Transverse colon (tissue), 4 donors: Measurements from ENCODE around the gene SLC27A2. TPM values are rescaled to one million over a fixed set of nuclear protein-coding genes. Genes with fewer than 3 reads are reported as not detected.

Source experiments
- DNase-seq: peaks from one replicate; pipeline ENCODE4 v3.0.0-alpha.2; 2019
- H3K27ac ChIP-seq, 4 donors: fragments of 200-600 bp; sonication (generic); 2 replicates each; pipeline ENCODE4 v1.5.1; 2016 to 2018; ENCODE audit warnings: inconsistent platforms in 4 of 4
- H3K27me3 ChIP-seq: fragments of 200-600 bp; sonication (generic); 2 replicates; pipeline ENCODE4 v1.5.1; 2017; ENCODE audit warnings: inconsistent platforms
- H3K36me3 ChIP-seq, 4 donors: fragments of 200-600 bp; sonication (generic); 2 replicates each; pipeline ENCODE4 v1.5.1; 2017 to 2019; ENCODE audit warnings: inconsistent platforms in 4 of 4
- H3K4me1 ChIP-seq, 4 donors: fragments of 200-600 bp; sonication (generic); 2 replicates each; pipeline ENCODE4 v1.5.1; 2017 to 2020; ENCODE audit warnings: inconsistent platforms in 4 of 4
- H3K4me3 ChIP-seq, 4 donors: fragments of 200-600 bp; sonication (generic); 1 replicate in 1 of 4; 2 replicates in 3 of 4; pipeline versions ENCODE4 v1.5.1 to v1.6.1; 2017 to 2019; ENCODE audit warnings: inconsistent platforms in 4 of 4
- H3K9me3 ChIP-seq, 2 donors: fragments of 200-600 bp; sonication (generic); 2 replicates each; pipeline ENCODE4 v1.5.1; 2017 to 2019; ENCODE audit warnings: inconsistent platforms in 2 of 2
- EP300 ChIP-seq: sonication (generic); formaldehyde crosslinking; IDR thresholded peaks from one replicate; pipeline ENCODE4 v1.6.1; 2017; ENCODE audit warnings: antibody characterized with exemption, low read depth
- POLR2A ChIP-seq: fragments of 450-650 bp; IDR thresholded peaks from one replicate; pipeline ENCODE4 v1.6.1; 2016; ENCODE audit warnings: antibody characterized with exemption, mild to moderate bottlenecking, moderate library complexity
- POLR2AphosphoS5 ChIP-seq, 3 donors: sonication (generic); formaldehyde crosslinking; IDR thresholded peaks; one replicate each; pipeline ENCODE4 v1.6.1; 2016; ENCODE audit warnings: antibody characterized with exemption in 3 of 3
- WGBS, 2 donors: methylation state at CpG; one replicate each; pipeline ENCODE4 v1.1.5; 2018; ENCODE audit warnings: low coverage in 1 of 2; 5-methylcytosine and 5-hydroxymethylcytosine counted together
- in situ Hi-C, 4 donors: fragments of 200-750 bp; cut with MboI; loops; one replicate each; pipeline versions ENCODE4 v1.15.0 to v1.15.1; 2017; ENCODE audit warnings: low sequenced_read_pairs in 3 of 4, low pct_ligation_motif_present in 1 of 4, low pct_unique_long_range_greater_than_20kb in 1 of 4
- intact Hi-C: fragments of 100-400 bp; cut with DNase I; formaldehyde crosslinking; loops from one replicate; pipeline ENCODE4 v1.15.1; 2023; ENCODE audit warnings: low total_unique reads
- total RNA-seq, 4 donors: library from RNA; depleted of rRNA; stranded (reverse); fragments of >200 nt; gene quantifications; one replicate each; pipeline ENCODE4 v1.1.0, GENCODE V29; 2016
- TF ChIP-seq, protein P1 (sequence below), 5 experiments: fragments of 200-600 bp in 3 of 5; fragments of 450-650 bp in 2 of 5; sonication (generic) in 3 of 5; IDR thresholded peaks; 1 replicate in 2 of 5; 2 replicates in 3 of 5; pipeline ENCODE4 v1.5.1; 2016 to 2017; ENCODE audit warnings: antibody characterized with exemption in 5 of 5, inconsistent platforms in 3 of 5, mild to moderate bottlenecking in 2 of 5, moderate library complexity in 1 of 5

Gene SLC27A2
- total RNA-seq, 4 donors from 2014 or later, result 8.2 to 38.3 (median 21.5) TPM

DNA sequence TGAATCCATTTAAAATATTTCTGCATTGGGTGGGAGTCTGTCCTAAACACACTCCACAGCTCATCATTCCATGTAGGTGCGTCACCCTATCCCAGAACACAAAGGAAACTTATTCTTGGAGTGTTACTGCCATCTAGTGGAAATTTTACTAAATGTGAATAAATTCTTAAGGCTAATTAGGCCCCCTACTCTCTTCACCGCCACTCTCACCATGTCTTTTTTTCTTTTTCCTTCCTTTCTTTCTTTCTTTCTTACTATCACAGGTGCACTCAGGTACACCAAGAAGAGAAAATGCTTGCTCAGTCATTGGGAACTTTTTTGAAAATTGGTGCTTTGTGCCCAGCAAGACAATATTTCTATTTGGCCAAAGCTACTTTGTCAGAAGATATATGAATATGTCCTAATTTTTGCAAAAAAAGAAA is 36.5 kb upstream of the SLC27A2 start:
- no peak overlapping the region for H3K4me3 ChIP-seq
- no peaks in the 10 kb centered on the region for H3K36me3 ChIP-seq
- H3K4me1 ChIP-seq, result peaks cover 0 to 6% (median 0%) of the 10 kb centered on the region in 4 donors
- H3K9me3 ChIP-seq, result no peaks in the 10 kb centered on the region
- no peaks in the 10 kb centered on the region for H3K27me3 ChIP-seq
- in situ Hi-C loops, result loop anchor here (10.0 to 25.0 kb wide), 5 partner anchors 733 to 1283 kb away; partner anchors contain the start of gene FGF7 (in 1 of the 4)
- H3K27ac ChIP-seq, result no peak overlapping the region
- DNase-seq, result no peak
- no peak for TF ChIP-seq POLR2AphosphoS5 (IDR thresholded peaks at IDR 0.05)
- TF ChIP-seq, protein P1, sequence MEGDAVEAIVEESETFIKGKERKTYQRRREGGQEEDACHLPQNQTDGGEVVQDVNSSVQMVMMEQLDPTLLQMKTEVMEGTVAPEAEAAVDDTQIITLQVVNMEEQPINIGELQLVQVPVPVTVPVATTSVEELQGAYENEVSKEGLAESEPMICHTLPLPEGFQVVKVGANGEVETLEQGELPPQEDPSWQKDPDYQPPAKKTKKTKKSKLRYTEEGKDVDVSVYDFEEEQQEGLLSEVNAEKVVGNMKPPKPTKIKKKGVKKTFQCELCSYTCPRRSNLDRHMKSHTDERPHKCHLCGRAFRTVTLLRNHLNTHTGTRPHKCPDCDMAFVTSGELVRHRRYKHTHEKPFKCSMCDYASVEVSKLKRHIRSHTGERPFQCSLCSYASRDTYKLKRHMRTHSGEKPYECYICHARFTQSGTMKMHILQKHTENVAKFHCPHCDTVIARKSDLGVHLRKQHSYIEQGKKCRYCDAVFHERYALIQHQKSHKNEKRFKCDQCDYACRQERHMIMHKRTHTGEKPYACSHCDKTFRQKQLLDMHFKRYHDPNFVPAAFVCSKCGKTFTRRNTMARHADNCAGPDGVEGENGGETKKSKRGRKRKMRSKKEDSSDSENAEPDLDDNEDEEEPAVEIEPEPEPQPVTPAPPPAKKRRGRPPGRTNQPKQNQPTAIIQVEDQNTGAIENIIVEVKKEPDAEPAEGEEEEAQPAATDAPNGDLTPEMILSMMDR (IDR thresholded peaks at IDR 0.05), result peak; percentile 51 to 74 (median 61)
- intact Hi-C loops, result loop anchor here (5.0 kb wide), 1 partner anchor 1278 kb away; no protein-coding TSS in a partner anchor
- 0 to 8% methylated on average over 2 of the region's 2 CpGs for whole genome bisulfite sequencing, 2 donors

DNA sequence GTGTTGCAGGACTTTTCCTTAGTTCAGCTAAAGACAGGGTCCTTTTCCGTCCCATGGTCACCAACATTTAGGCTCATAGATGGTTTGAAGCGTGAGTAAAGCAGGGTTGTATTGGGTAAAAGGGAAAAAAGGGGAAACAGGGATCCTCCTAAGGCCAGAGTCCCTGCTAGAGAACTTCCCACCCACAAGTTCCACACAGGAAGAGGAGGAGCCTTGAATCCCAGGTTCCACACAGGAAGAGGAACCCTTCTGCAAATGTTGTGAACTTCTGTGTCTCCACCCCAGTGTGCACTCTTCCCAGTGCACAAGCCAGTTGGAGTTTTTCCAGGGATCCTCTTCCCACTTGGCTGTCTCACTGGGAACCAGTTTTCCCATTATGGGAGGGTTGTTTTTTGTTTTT is 35.4 kb upstream of the SLC27A2 start:
- no peaks in the 10 kb centered on the region for H3K27me3 ChIP-seq
- WGBS, 2 donors, result 50 to 89% methylated on average over 1 to 2 of the region's 2 CpGs
- peaks cover 0 to 6% (median 0%) of the 10 kb centered on the region in 4 donors for H3K4me1 ChIP-seq
- in situ Hi-C loops (loop anchor here (10.0 to 25.0 kb wide), 5 partner anchors 734 to 1284 kb away; partner anchors contain the start of gene FGF7 (in 1 of the 4)), intact Hi-C loops (loop anchor here (5.0 kb wide), 1 partner anchor 1279 kb away; no protein-coding TSS in a partner anchor)
- no peak for TF ChIP-seq POLR2AphosphoS5 (IDR thresholded peaks at IDR 0.05)
- TF ChIP-seq, protein P1 (IDR thresholded peaks at IDR 0.05), result no peak
- no peak for TF ChIP-seq EP300
- TF ChIP-seq POLR2A, result no peak
- no peak for DNase-seq
- H3K4me3 ChIP-seq, result no peak overlapping the region
- H3K27ac ChIP-seq, result no peak overlapping the region
- H3K9me3 ChIP-seq, result no peaks in the 10 kb centered on the region
- no peaks in the 10 kb centered on the region for H3K36me3 ChIP-seq

- H3K36me3 ChIP-seq, result no peaks in the 10 kb centered on the region
- H3K9me3 ChIP-seq, result no peaks in the 10 kb centered on the region
- DNase-seq, result peak; percentile 52
- H3K4me1 ChIP-seq, result peaks cover 0 to 6% (median 0%) of the 10 kb centered on the region in 4 donors
- no peak overlapping the region for H3K4me3 ChIP-seq
- H3K27me3 ChIP-seq, result no peaks in the 10 kb centered on the region
- 75 to 78% methylated on average over 4 of the region's 4 CpGs for WGBS, 2 donors
- intact Hi-C loops, result loop anchor here (5.0 kb wide), 1 partner anchor 1281 kb away; no protein-coding TSS in a partner anchor
- TF ChIP-seq, protein P1 (IDR thresholded peaks at IDR 0.05), result peak; percentile 32 to 57 (median 48)
- no peak for TF ChIP-seq EP300
- in situ Hi-C loops, result loop anchor here (10.0 to 25.0 kb wide), 5 partner anchors 736 to 1286 kb away; partner anchors contain the start of gene FGF7 (in 1 of the 4)
- no peak overlapping the region for H3K27ac ChIP-seq
Measured at GRCh38 chr15:50148362-50148963, 33.5 kb upstream of the SLC27A2 start.

GRCh38 chr15:50149090-50149489 is 32.9 kb upstream of the SLC27A2 start:
- WGBS, 2 donors, result 0 to 27% methylated on average over 1 of the region's 1 CpG
- no peak for DNase-seq
- Histone ChIP-seq H3K27ac (no peak overlapping the region), H3K4me1 (peaks cover 0 to 6% (median 0%) of the 10 kb centered on the region in 4 donors), H3K9me3 (no peaks in the 10 kb centered on the region), H3K36me3 (no peaks in the 10 kb centered on the region), H3K4me3 (no peak overlapping the region), H3K27me3 (no peaks in the 10 kb centered on the region)
- TF ChIP-seq EP300 (no peak), POLR2AphosphoS5 (IDR thresholded peaks at IDR 0.05) (no peak), POLR2A (no peak)
- TF ChIP-seq, protein P1 (IDR thresholded peaks at IDR 0.05), result no peak
- in situ Hi-C loops (loop anchor here (10.0 to 25.0 kb wide), 5 partner anchors 737 to 1287 kb away; partner anchors contain the start of gene FGF7 (in 1 of the 4)), intact Hi-C loops (loop anchor here (5.0 kb wide), 1 partner anchor 1282 kb away; no protein-coding TSS in a partner anchor)
